Activated naive CD8-positive, alpha-beta T cell treated with anti-CD3 and anti-CD28 coated beads, Interleukin-2, amount 10 ng/mL, durations not matched to agents 7 days and 5 days (primary cell): Measurements from ENCODE around the gene CYB5A. TPM values are rescaled to one million over a fixed set of nuclear protein-coding genes. Genes with fewer than 3 reads are reported as not detected.

Experiments used
- ATAC-seq: fragments of 150-1000 bp; cut with Tn5 transposase; one replicate; pipeline ENCODE4 v1.10.0; 2021; ENCODE audit warnings: low read depth, moderate library complexity
- POLR2A ChIA-PET: fragments of 350-600 bp; sonication (Branson Sonifier 250); formaldehyde crosslinking; loops from one replicate; lab custom pipeline; 2021; ENCODE audit warnings: antibody characterized with exemption; lab: Charles Lee
- DNase-seq: peaks from one replicate; pipeline ENCODE4 v3.0.0; 2021
- H3K27ac Mint-ChIP-seq: one replicate; pipeline ENCODE4 v1.8.0; 2022; ENCODE audit warnings: mild to moderate bottlenecking, mixed read lengths
- H3K27me3 Mint-ChIP-seq: one replicate; pipeline ENCODE4 v1.8.0; 2022; ENCODE audit warnings: mild to moderate bottlenecking, moderate library complexity, mixed read lengths
- H3K36me3 Mint-ChIP-seq: one replicate; pipeline ENCODE4 v1.8.0; 2021; ENCODE audit warnings: mild to moderate bottlenecking, mixed read lengths
- H3K4me1 Mint-ChIP-seq: one replicate; pipeline ENCODE4 v1.8.0; 2021; ENCODE audit warnings: mixed read lengths
- H3K4me3 Mint-ChIP-seq: one replicate; pipeline ENCODE4 v1.8.0; 2022; ENCODE audit warnings: mild to moderate bottlenecking, moderate library complexity, mixed read lengths
- H3K9me3 Mint-ChIP-seq: one replicate; pipeline ENCODE4 v1.8.0; 2021; ENCODE audit warnings: mixed read lengths
- total RNA-seq, 2 experiments: library from RNA; stranded (reverse); gene quantifications; one replicate each; pipeline ENCODE4 v1.2.3, GENCODE V29; 2021

CYB5A gene
- total RNA-seq, 2 experiments from 2014 or later = 30.9 to 31.0 TPM

DNA sequence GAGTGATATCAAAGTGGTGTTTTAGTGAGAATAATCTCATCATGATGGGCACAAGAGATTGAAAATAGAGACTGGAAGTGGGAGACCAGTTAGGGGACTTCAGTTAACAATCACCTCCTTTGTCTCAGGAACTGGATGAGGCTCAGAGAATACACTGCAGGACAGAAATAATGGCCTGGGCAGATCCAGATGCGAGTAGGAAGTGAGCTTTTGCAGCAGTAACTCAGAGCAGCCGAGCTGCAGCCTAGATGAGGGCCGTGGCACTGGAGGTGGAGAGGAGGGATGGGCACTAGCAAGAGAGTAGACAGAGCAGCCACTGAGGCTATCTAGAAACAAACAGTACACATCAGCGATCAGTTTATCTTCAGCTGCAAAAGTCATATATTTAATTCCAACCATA, 48.6 kb downstream of the CYB5A start:
- Mint-ChIP-seq H3K27ac (no peak overlapping the region), H3K4me3 (no peak overlapping the region), H3K9me3 (no peaks in the 10 kb centered on the region), H3K27me3 (peaks cover 15% of the 10 kb centered on the region), H3K36me3 (no peaks in the 10 kb centered on the region), H3K4me1 (peaks cover 2% of the 10 kb centered on the region)
- ATAC-seq = no peak
- DNase-seq = no peak
- POLR2A ChIA-PET = no interaction called here

DNA sequence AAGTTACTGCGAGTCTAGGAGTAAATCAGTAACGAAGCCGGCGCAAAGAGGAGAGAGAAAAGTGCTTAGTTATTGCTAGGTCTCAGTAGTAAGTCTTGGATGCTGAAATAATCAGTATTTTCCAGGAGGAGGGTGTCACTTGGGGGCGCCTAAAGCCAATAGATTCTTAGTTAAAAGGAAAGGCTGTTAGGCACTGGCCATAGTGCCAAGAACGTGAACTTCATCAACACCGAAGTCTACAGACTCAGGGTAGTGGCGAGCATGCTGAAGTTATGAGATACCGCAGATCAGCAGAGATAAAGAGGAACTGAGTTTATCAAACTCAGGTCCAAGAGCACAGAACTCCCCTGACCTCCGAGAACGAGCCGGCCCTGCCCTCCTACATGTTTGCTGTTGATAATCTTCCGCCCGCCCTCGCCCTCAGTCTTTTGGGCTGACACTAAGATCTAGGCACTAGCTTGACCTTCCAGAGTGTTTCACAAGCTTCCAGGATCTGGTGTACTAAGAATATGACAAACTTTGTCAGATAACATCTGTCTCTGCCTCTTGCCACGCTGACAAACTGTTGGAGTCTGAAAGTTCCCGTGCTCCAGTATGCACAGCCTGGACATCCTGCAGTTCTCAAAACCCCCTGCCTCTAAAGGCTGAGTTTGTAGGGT, 49.2 kb downstream of the CYB5A start:
- Mint-ChIP-seq H3K9me3 (no peaks in the 10 kb centered on the region), H3K4me1 (no peaks in the 10 kb centered on the region), H3K27ac (no peak overlapping the region), H3K27me3 (peaks cover 15% of the 10 kb centered on the region), H3K4me3 (no peak overlapping the region), H3K36me3 (no peaks in the 10 kb centered on the region)
- ATAC-seq = no peak
- DNase-seq = no peak
- POLR2A ChIA-PET = no interaction called here

DNA sequence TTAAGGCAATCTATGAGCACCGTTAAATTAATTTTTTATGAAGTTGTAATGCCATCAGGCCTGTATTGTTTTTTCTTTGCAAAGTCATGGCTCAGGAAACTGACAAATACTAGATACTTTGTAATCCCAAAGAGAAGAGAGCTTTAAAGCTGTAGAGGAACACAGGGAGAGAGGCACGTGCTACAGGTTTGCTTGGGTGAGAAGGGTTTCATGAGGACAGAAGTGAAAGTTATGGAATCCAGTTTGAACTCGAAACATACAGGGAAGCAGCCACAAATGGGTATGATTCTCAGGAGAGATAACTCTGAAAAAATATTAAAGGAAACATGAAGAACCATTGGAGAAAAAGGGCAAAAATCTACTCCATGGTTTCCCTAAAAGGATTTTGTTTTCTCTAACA, 49.8 kb downstream of the CYB5A start:
- POLR2A ChIA-PET = no interaction called here

DNA sequence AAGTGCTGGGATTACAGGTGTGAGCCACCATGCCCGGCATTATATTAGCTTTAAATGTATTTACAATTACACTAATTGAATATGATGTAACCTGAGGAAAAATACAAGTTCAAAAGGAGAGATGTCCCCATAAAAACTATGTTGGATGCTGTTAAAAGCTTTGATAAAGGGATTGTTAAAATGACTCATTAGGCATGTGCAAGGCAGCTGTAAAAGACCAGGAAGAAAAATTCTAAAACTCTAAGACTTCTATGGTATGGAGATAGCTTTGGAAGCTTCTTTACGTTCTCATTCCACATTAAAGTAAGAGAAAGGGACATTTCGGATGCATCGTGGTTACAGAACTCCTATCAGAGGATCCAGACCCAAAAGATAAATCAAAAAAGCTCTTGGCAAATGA, 50.3 kb downstream of the CYB5A start:
- POLR2A ChIA-PET = no interaction called here
- Mint-ChIP-seq H3K4me1 (no peaks in the 10 kb centered on the region), H3K27me3 (peaks cover 20% of the 10 kb centered on the region), H3K9me3 (no peaks in the 10 kb centered on the region), H3K36me3 (no peaks in the 10 kb centered on the region), H3K27ac (no peak overlapping the region), H3K4me3 (no peak overlapping the region)
- ATAC-seq = no peak
- no peak for DNase-seq

More for the DNA sequence above, 49.8 kb downstream of the CYB5A start:
- H3K9me3 Mint-ChIP-seq = no peaks in the 10 kb centered on the region
- H3K27me3 Mint-ChIP-seq = peaks cover 20% of the 10 kb centered on the region
- no peaks in the 10 kb centered on the region for H3K36me3 Mint-ChIP-seq
- no peak overlapping the region for H3K27ac Mint-ChIP-seq
- H3K4me1 Mint-ChIP-seq = no peaks in the 10 kb centered on the region
- no peak overlapping the region for H3K4me3 Mint-ChIP-seq
- no peak for ATAC-seq
- no peak for DNase-seq

DNA sequence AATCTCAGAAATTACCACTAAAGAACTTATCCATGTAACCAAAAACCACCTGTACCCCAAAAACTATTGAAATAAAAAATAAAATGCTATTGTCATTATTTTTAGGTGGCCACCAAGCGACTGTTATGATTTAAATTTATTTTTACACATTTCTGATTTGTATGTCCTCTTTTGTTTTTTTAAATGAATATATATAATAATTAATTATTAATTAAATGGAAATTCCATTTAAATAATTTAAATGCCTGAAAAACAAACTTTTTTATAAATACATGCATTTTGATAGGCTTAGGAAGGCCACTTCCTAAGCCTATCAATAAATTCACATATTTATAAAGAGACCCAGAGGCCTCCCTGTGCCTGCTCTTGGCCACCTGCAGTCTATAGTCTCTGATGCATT, 52.2 kb downstream of the CYB5A start:
- Mint-ChIP-seq H3K36me3 (no peaks in the 10 kb centered on the region), H3K27ac (no peak overlapping the region), H3K4me3 (no peak overlapping the region), H3K9me3 (no peaks in the 10 kb centered on the region), H3K4me1 (no peaks in the 10 kb centered on the region), H3K27me3 (peaks cover 18% of the 10 kb centered on the region)
- ATAC-seq (no peak), DNase-seq (no peak)
- POLR2A ChIA-PET = no interaction called here

DNA sequence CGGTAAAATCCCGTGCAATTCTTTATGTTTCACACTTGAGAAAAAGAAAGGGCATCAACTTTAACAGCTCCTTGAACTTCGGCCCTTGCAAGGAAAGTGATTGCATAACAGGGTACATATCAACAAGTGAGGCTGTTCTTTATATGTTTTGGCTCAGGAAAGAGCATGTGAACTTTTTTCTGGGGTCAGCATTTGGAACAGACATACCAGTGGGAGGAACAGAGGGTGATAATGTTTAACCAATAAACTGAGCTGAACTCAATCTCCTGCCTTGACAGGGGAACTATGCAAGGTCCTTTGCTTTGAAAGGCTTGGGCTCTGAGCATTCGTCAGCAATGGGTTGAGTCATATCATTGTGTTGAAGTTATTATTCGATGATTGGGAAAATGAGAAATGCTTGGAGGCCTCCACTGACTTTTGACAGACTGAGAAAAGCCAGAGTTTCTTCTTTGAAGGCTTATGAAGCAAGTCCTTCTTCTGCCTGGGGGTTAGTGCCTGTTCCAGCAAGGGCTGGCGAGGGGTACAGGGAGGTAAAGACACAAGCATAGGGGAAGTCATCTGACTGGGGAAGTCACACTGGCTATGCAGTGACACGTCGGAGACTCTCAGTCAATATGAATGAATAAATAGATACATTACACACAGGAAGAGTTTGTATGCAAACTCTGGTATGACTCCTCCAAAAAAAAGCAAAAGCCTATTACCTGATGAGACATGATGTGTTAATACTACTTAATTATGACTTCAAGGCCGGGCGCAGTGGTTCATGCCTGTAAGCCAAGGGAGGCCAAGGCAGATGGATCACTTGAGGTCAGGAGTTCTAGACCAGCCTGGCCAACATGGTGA, 57.2 kb downstream of the CYB5A start:
- Mint-ChIP-seq H3K4me1 (no peaks in the 10 kb centered on the region), H3K36me3 (no peaks in the 10 kb centered on the region), H3K27ac (no peak overlapping the region), H3K27me3 (peaks cover 8% of the 10 kb centered on the region), H3K9me3 (no peaks in the 10 kb centered on the region), H3K4me3 (no peak overlapping the region)
- no peak for ATAC-seq
- DNase-seq = no peak
- POLR2A ChIA-PET = no interaction called here

DNA sequence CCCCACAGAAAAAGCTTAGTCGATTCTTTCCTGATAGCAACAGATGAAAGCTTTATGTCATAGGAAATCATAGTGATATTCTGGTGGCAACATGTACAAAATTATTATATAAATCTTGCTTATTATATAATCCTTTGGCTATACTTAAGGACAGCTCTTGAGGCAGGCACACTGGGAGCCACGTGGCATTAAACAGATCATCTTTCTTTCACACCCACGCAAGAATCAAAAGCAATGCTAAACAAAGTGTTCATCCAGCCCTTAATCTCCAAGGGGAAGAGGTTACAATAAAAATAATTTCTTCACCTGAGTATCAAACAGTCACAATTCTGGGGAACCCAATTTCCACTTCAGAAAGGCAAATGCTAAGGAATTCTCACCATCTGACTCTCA, 57.8 kb downstream of the CYB5A start:
- Mint-ChIP-seq H3K9me3 (no peaks in the 10 kb centered on the region), H3K36me3 (no peaks in the 10 kb centered on the region), H3K27me3 (peaks cover 5% of the 10 kb centered on the region), H3K4me3 (no peak overlapping the region), H3K4me1 (no peaks in the 10 kb centered on the region), H3K27ac (no peak overlapping the region)
- DNase-seq = no peak
- ATAC-seq = no peak
- POLR2A ChIA-PET = no interaction called here

DNA sequence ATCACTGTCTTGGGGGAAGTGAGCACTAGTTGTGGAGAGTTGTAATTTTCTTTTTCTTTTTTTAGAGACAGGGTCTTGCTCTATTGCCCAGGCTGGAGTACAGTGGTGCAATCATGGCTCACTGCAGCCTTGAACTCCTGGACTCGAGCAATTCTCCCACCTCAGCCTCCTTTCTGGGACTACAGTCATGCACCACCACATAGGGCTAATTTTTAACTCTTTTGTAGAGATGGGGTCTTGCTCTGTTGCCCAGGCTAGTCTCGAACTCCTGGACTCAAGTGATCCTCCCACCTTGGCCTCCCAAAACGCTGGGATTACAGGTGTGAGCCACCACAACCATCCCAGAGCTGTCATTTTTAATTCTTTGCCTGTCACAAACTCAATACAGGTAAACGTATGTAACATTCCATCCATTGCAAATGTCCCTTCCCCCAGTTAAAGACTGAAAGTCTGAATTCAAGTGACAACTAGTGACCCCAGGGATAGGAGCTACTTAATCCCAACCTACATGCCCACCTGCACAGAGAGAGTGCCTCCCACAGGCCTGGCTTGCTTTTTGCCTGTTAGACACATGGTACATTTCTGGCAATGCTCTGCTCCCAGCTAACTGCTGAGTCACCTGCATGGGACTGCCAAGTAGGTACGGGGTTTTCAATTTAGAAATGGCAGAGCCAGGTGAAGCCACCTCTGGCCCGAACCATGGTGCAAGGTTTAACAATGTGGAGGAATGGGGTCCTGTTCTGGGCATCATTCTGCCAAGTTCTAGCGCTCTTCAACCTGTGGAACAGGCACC, 60.6 kb downstream of the CYB5A start:
- Mint-ChIP-seq H3K27me3 (no peaks in the 10 kb centered on the region), H3K4me3 (no peak overlapping the region), H3K4me1 (no peaks in the 10 kb centered on the region), H3K27ac (no peak overlapping the region), H3K36me3 (no peaks in the 10 kb centered on the region), H3K9me3 (no peaks in the 10 kb centered on the region)
- POLR2A ChIA-PET = no interaction called here
- DNase-seq (no peak), ATAC-seq (no peak)

DNA sequence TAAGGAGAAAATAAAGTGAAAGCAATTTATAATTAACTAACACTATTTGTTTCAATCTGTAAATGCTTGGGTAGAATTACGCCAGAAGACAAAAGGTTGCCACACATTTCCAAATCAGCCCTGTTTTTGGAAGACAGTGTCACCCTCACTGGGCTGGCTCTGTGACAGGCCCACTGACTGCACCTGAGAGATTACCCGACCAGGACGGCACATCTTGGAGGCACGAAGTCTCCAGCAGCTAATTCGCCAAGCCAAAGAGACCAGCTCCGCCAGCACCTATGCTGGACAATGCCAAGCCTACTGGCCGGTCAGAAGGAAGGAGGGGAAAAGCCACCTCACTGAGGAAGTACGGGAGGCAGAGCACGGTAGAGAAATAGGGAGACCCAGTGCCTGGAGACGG, 61.9 kb downstream of the CYB5A start:
- H3K27me3 Mint-ChIP-seq = no peaks in the 10 kb centered on the region
- no peaks in the 10 kb centered on the region for H3K9me3 Mint-ChIP-seq
- no peaks in the 10 kb centered on the region for H3K4me1 Mint-ChIP-seq
- DNase-seq (no peak), ATAC-seq (no peak)
- POLR2A ChIA-PET = no interaction called here
- no peaks in the 10 kb centered on the region for H3K36me3 Mint-ChIP-seq
- H3K4me3 Mint-ChIP-seq = no peak overlapping the region
- H3K27ac Mint-ChIP-seq = no peak overlapping the region

DNA sequence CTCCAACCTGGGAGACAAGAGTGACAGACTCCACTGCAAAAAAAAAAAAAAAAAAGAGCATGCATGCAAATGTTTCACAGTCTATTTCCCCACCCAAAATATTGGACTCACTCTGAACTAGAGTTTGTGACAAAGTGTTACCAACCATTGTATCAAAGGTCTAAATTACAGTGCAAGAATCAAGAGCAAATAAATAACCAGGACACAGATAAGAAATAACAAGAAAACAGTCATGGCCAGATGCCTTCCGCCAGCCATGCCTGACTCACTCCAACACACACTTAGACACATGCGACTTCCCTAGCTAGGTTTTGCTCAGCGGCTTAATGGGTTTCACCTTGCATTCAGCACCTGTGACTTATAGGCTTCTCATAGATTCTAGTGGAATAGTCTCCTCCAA, 62.8 kb downstream of the CYB5A start:
- Mint-ChIP-seq H3K27ac (no peak overlapping the region), H3K36me3 (no peaks in the 10 kb centered on the region), H3K4me3 (no peak overlapping the region), H3K4me1 (no peaks in the 10 kb centered on the region), H3K9me3 (no peaks in the 10 kb centered on the region), H3K27me3 (no peaks in the 10 kb centered on the region)
- ATAC-seq = no peak
- POLR2A ChIA-PET = no interaction called here
- no peak for DNase-seq

DNA sequence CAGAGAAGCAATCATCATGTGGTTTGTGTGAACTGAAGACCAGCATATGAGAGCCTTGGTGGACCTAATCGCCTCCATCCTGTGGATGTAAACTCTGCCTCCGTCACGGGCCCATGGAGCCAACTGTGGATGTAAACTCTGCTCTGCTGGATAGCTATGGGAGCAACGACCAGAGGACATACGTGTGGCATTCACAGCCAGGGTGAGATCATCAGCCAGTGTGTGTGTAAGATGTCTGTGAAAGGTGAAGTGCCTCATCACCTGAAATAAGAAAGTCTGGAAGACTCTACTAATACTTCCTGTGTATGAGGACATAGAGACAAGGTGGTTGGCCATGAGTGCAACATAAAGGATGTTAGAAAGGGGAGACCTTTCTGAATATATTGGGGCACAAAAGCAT, 63.5 kb downstream of the CYB5A start:
- ATAC-seq = no peak
- Mint-ChIP-seq H3K27ac (no peak overlapping the region), H3K27me3 (no peaks in the 10 kb centered on the region), H3K9me3 (no peaks in the 10 kb centered on the region), H3K4me1 (no peaks in the 10 kb centered on the region), H3K4me3 (no peak overlapping the region), H3K36me3 (no peaks in the 10 kb centered on the region)
- no peak for DNase-seq
- POLR2A ChIA-PET = no interaction called here

DNA sequence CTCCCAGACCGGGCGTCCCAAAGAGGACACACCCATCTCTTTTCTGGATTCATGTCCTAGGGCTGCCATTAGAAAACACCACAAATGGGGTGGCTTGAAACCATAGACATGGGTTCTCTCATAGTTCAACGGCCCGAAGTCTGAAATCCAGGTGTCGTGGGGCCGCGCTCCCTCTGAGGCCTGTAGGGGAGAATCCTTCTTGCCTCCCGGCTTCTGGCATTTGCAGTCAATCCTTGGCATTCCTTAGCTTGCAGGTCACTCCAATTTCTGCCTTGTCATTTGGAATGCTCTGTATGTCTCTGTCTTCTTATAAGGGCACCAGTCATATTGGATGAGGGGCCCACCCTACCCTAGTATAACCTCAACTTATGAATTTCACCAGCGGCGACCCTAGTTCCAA, 65.1 kb downstream of the CYB5A start:
- no peaks in the 10 kb centered on the region for H3K27me3 Mint-ChIP-seq
- no peak overlapping the region for H3K27ac Mint-ChIP-seq
- no peak overlapping the region for H3K4me3 Mint-ChIP-seq
- H3K36me3 Mint-ChIP-seq = no peaks in the 10 kb centered on the region
- no peak for ATAC-seq
- H3K4me1 Mint-ChIP-seq = no peaks in the 10 kb centered on the region
- POLR2A ChIA-PET = no interaction called here
- DNase-seq = no peak
- H3K9me3 Mint-ChIP-seq = no peaks in the 10 kb centered on the region

DNA sequence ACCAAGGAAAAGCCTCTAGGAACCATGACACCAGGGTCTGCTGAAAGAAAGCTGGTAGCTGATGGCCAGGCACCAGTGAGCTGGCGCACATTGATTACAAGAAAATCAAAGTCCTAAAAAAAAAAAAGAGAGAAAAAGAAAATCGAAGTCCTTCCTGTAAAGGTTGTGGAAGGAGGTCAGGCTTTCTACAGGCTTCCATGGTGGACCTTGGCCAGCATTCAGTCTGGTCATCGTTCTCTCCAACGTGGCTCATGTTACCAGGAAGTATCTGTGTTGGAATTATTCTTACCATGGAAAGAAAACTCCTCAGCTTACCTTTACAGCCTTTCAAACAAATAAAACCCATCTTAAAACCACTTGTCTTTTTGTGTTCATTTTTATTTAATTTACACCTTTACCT, 65.6 kb downstream of the CYB5A start:
- no peak overlapping the region for H3K4me3 Mint-ChIP-seq
- no peaks in the 10 kb centered on the region for H3K9me3 Mint-ChIP-seq
- no peak for ATAC-seq
- POLR2A ChIA-PET = no interaction called here
- no peaks in the 10 kb centered on the region for H3K4me1 Mint-ChIP-seq
- no peaks in the 10 kb centered on the region for H3K36me3 Mint-ChIP-seq
- H3K27ac Mint-ChIP-seq = no peak overlapping the region
- H3K27me3 Mint-ChIP-seq = no peaks in the 10 kb centered on the region
- no peak for DNase-seq
